ENCODE data around the gene TTLL11. TPM values are rescaled to one million over a fixed set of nuclear protein-coding genes. Genes with fewer than 3 reads are reported as not detected.

Gene TTLL11
- total RNA-seq, 1 donor from 2014 or later, result 10.9 TPM

- DNase-seq (ENCODE audit: low spot score), result no peak
Observed at GRCh38 chr9:121943463-121943862, 149.6 kb downstream of the TTLL11 start.

DNA sequence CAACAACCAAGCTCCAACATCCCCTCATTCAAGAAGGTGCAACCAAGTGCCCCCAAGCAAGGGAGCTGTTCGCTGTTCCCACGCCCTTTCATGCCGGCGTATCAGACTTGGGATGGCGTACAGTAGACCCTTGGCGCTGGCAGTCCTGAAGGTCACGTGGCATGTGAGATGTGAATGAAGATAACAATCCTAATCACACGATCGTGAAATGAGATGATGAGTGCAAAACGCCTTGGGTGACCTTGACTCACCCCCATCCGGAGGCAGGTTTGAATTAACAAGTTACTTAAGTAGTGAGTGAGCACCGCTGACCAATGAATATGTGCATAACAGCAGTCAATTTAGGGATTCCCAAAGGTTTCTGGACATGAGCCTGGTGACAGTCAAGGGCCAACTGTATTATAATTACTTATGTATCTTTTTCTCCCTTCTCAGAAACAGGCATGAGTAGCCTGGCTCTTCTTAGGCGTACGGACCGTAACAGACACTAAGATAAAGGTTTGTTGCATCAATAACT lies 150.2 kb downstream of the TTLL11 start:
- no peak for DNase-seq (ENCODE audit: low spot score)

- DNase-seq (ENCODE audit: low spot score), result no peak
Observed at GRCh38 chr9:121942313-121942712, 150.8 kb downstream of the TTLL11 start.

- DNase-seq (ENCODE audit: low spot score), result no peak
Observed at GRCh38 chr9:121939643-121940042, 153.5 kb downstream of the TTLL11 start.

GRCh38 chr9:121938621-121939020 lies 154.5 kb downstream of the TTLL11 start:
- no peak for DNase-seq (ENCODE audit: low spot score)

DNA sequence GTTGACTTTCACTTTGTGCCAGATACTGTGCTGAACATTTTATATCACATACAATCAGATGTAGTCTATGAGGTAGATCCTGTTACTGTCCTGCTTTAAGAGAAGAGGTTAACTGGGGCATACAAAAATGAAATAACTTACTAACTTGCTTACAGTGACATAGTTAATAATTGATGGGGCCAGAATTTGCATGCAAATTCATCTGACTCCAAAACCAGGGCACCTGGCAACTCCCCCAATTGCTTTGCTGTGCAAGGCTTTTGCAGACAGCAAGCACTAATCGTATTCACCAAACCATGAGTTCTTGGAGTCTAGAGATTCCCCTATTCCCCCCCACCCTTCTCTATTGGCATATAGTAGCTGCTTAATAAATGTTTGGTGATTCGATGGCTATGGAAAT lies 155.9 kb downstream of the TTLL11 start:
- DNase-seq (ENCODE audit: low spot score), result no peak

DNA sequence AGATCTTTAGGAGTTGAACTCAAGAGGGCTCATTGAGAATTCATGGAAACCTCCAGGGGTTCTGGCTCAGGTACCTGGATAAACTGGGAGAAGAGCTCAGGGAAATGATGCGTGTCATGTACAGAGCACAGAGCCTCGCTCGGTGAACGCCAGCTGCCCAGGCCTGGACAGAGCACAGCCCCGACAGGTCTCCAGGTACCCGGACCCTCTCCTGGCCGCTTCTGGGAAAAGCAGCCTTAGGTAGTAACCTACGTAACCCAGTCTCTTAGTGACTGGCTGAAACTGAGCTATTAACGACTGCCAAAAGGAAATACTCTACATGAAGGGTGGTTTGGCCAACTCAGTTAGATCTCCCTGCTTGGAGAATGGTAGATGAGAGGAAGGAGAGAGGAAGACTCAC lies 157.4 kb downstream of the TTLL11 start:
- no peak for DNase-seq (ENCODE audit: low spot score)

- DNase-seq (ENCODE audit: low spot score), result no peak
Observed at GRCh38 chr9:121930956-121931355, 162.2 kb downstream of the TTLL11 start.

GRCh38 chr9:121929893-121930875 lies 162.9 kb downstream of the TTLL11 start:
- DNase-seq (ENCODE audit: low spot score), result no peak

DNA sequence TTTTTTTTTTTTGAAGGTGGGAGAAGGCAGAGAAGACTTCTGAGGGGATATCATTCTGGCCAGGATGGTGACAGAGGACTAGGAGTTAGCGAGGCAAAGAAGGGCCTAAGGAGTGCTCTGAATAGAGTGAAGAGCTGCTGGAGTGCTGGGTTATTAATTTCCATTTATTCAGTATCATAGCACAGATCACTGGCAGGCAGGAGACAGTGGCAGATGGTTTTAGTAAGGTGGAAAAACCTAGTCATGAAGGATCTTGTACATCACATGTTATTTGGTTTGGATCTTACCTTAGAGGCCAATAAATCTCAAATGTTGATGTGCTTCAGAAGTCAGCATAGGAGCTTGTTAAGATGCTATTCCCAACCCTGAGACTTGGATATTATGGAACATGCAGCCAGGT lies 165.5 kb downstream of the TTLL11 start:
- DNase-seq (ENCODE audit: low spot score), result no peak

DNA sequence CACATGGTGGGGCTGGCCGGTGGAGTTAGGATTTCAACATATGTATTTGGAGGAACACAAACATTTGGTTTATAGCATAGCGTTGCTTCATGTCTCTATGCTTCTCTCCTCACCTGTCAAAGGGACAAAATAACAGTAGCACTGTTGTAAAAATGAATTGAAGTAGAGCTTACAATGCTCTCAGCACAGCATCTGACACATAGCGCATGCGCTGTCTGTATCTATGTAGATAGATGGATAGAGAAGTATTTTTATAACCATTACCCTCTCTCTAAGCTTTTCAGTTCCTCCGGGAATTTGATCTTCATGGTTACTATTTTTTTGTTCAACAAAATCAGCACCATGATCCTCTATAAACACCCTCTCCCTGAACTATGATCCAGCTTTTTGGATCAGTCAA lies 166.0 kb downstream of the TTLL11 start:
- no peak for DNase-seq (ENCODE audit: low spot score)

DNA sequence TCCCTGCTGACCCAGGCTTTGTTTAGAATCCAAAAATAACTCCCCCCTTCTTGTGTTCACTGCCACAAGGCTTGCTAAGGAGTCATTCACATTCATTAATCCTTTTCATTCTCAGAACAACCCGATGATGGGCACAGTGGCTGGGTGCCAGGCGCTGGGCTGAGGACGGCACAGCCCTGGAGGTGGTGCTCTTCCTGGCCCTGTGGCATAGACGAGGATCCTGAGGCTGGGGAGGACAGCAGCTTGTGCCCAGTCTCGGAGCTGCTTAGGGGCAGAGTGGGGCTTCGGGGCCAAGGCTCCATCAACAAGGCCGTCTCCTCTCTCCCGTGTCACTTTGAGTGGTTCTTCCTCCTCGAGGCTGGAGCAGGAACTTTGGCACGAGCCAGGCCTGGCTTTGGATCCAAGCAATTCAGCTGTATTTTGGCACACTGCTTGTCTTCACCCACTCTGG lies 166.7 kb downstream of the TTLL11 start:
- no peak for DNase-seq (ENCODE audit: low spot score)

DNA sequence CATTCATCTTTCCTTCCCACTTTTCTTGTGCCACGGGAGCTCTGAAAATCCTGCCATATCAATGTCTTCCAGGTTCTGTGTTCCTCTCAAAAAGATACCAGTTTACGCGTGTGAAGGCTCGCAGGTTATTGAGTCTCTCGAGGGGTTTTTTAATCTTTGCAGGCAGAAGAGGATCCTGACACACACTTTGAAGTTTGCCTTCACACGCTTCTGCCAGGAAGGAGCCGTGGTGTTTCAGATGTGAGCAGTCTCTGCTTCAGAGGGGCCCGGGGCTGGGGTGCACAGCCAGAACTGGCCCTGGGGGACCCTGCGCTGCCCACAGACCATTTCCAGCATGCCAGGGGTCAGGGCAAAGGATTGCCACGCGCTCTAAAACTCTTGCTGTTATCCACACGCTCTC lies 167.2 kb downstream of the TTLL11 start:
- DNase-seq (ENCODE audit: low spot score), result no peak

GRCh38 chr9:121924700-121925099 lies 168.4 kb downstream of the TTLL11 start:
- no peak for DNase-seq (ENCODE audit: low spot score)

GRCh38 chr9:121921444-121921843 lies 171.7 kb downstream of the TTLL11 start:
- DNase-seq (ENCODE audit: low spot score), result no peak

- DNase-seq (ENCODE audit: low spot score), result no peak
Observed at GRCh38 chr9:121917375-121918335, 175.5 kb downstream of the TTLL11 start.

GRCh38 chr9:121915304-121915625 lies 177.8 kb downstream of the TTLL11 start:
- DNase-seq (ENCODE audit: low spot score), result no peak

DNA sequence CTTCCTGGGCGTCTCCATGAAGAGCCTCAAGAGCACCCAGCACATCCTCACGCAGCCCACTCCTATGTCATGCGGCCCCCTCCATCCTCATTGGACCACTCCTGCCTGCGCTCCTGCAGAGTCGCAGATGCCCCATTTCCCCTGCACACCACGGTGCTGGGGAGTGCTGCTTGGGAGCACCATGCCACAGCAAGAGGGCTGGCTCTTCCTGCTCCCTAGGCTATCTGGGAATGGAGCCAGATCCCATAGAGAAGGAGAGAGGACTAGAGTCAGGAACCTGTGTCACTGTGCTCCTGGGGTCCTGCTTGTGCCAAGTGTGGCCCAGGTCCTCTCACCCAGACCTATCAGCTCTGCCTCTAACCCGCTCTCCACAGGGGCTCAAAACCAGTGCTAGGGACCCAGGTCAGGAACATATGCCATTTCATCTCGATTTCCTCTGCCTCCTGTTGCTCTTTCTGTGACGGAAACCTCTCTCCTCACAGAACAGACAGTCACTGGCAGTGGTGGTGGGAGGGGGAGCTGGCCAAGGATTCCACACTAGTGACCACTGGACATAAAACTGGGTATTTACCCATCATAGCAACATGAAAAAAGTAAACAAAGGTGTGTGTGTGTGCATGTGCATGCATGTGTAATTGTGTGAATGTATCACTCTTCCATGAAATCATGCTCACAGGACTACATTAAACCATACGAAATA lies 178.4 kb downstream of the TTLL11 start:
- DNase-seq (ENCODE audit: low spot score), result no peak

DNA sequence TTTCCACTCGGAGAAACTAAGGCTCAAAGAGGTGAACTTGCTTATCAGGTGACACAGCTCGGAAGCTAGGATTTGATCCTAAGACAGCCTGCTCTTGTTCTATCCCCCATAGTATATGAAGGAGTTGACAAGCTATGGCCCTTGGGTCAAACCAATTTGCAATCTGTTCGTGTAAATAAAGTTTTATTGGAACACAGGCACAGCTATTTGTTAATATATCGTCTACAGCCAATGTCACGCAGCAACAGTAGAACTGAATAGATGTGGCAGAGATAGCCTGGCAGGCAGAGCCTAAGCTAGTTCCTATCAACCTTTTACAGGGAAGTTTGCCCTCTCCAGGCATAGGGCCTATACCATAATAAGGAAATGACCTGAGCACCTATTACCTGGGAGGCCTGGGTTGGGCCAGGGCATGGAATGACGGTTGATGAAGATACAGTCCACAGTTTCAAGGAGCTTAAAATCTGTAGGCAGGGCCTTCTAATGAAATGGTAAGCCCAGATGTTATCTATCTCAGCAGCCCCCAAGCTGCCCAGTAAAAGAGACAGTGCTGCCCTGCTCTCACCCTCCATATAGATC lies 179.0 kb downstream of the TTLL11 start:
- no peak for DNase-seq (ENCODE audit: low spot score)

GRCh38 chr9:121912812-121913627 lies 180.1 kb downstream of the TTLL11 start:
- no peak for DNase-seq (ENCODE audit: low spot score)
